GM12878 (cell line): ENCODE data around the gene BBS5. TPM values are rescaled to one million over a fixed set of nuclear protein-coding genes. Genes with fewer than 3 reads are reported as not detected.

Experiments
- ATAC-seq: fragments of 200-7000 bp; cut with Tn5 transposase; 3 replicates; pipeline ENCODE4 v1.9.1; 2020; ENCODE audit warnings: mild to moderate bottlenecking, moderate library complexity
- BruUV-seq: library from RNA; stranded (reverse); fragments of 400-500 nt; replicated peaks from 2 replicates; lab custom pipeline; 2021; lab: Mats Ljungman, UMichigan
- CTCF ChIA-PET: fragments of 300-600 bp; sonication (Branson Sonifier 250); formaldehyde crosslinking; extraction: SDS; loops from one replicate; lab custom pipeline; 2021; ENCODE audit warnings: inconsistent platforms; lab: Yijun Ruan, JAX
- POLR2A ChIA-PET: fragments of 350-600 bp; formaldehyde crosslinking; extraction: SDS; loops from one replicate; lab custom pipeline; 2021; ENCODE audit warnings: inconsistent platforms; lab: Charles Lee
- RAD21 ChIA-PET: fragments of 300-600 bp; sonication (Branson Sonifier 250); formaldehyde crosslinking; loops from one replicate; lab custom pipeline; 2023; ENCODE audit warnings: antibody characterized with exemption; ENCODE audit not compliant: unreplicated experiment; lab: Charles Lee
- SMC1A ChIA-PET: fragments of 300-600 bp; sonication (Branson Sonifier 250); formaldehyde crosslinking; loops from one replicate; lab custom pipeline; 2023; ENCODE audit not compliant: unreplicated experiment, uncharacterized antibody; lab: Charles Lee
- DNase-seq: peaks from one replicate; pipeline ENCODE4 v3.0.0-alpha.2; 2011; ENCODE audit warnings: low read depth, low spot score
- FAIRE-seq: peaks from 3 replicates; lab custom pipeline; 2011; peaks lifted over from hg19 to GRCh38; lab: Jason Lieb, UNC
- H2AFZ ChIP-seq: 2 replicates; pipeline ENCODE4 v1.6.0; 2011; ENCODE audit warnings: low read depth, low read length, control low read depth; ENCODE audit not compliant: control insufficient read depth
- H3K27ac ChIP-seq: 2 replicates; pipeline ENCODE4 v1.5.1; 2011; ENCODE audit warnings: control low read depth; ENCODE audit not compliant: control insufficient read depth, insufficient read depth
- H3K27me3 ChIP-seq, 2 experiments: replicated peaks in 1 of 2; 2 replicates each; pipeline versions ENCODE4 v1.6.0 to v1.6.1; 2011; ENCODE audit warnings: low read length in 1 of 2; ENCODE audit not compliant: control insufficient read depth in 2 of 2, insufficient read depth in 2 of 2
- H3K36me3 ChIP-seq, 2 experiments: 2 replicates each; pipeline ENCODE4 v1.5.1; 2011; ENCODE audit warnings: low read length in 1 of 2; ENCODE audit not compliant: control insufficient read depth in 2 of 2, insufficient read depth in 2 of 2
- H3K4me1 ChIP-seq: 2 replicates; pipeline ENCODE4 v1.6.1; 2011; ENCODE audit warnings: mild to moderate bottlenecking, low read length, moderate library complexity, mixed read lengths; ENCODE audit not compliant: control insufficient read depth, insufficient read depth
- H3K4me2 ChIP-seq: 2 replicates; pipeline ENCODE4 v1.6.0; 2011; ENCODE audit warnings: control low read depth; ENCODE audit not compliant: control insufficient read depth, insufficient read depth
- H3K4me3 ChIP-seq: fragments of 200-600 bp; sonication (generic); 2 replicates; pipeline ENCODE4 v1.5.1; 2016
- H3K79me2 ChIP-seq: 2 replicates; pipeline ENCODE4 v1.6.0; 2011; ENCODE audit warnings: low read length; ENCODE audit not compliant: control insufficient read depth, insufficient read depth
- H3K9ac ChIP-seq: 2 replicates; pipeline ENCODE4 v1.8.0; 2011; ENCODE audit warnings: low read length, control low read depth, mixed read lengths; ENCODE audit not compliant: control insufficient read depth, insufficient read depth
- H3K9me3 ChIP-seq: replicated peaks from 3 replicates; pipeline ENCODE4 v1.5.1; 2011; ENCODE audit warnings: mild to moderate bottlenecking, low read length; ENCODE audit not compliant: control insufficient read depth, insufficient read depth
- H4K20me1 ChIP-seq: 2 replicates; pipeline ENCODE4 v1.6.0; 2011; ENCODE audit not compliant: control insufficient read depth, insufficient read depth
- EGR1 ChIP-seq, 2 experiments: IDR thresholded peaks; 1 replicate in 1 of 2; 2 replicates in 1 of 2; pipeline ENCODE4 v1.6.1; 2011 to 2012; ENCODE audit warnings: low read depth in 2 of 2, low read length in 2 of 2, borderline replicate concordance in 1 of 2, mild to moderate bottlenecking in 1 of 2, moderate library complexity in 1 of 2
- NFYA ChIP-seq: IDR thresholded peaks from 2 replicates; pipeline ENCODE4 v1.6.1; 2011; ENCODE audit warnings: low read depth, mild to moderate bottlenecking, low read length, improper control_type of control experiment, borderline replicate concordance
- SREBF1 ChIP-seq: IDR thresholded peaks from 2 replicates; pipeline ENCODE4 v1.6.1; 2012; ENCODE audit warnings: mild to moderate bottlenecking, low read length
- ZBTB33 ChIP-seq: fragments of 450-650 bp; IDR thresholded peaks from 2 replicates; pipeline ENCODE4 v1.6.1; 2017; ENCODE audit warnings: mild to moderate bottlenecking
- in situ Hi-C: fragments of 300-500 bp; cut with MboI; formaldehyde crosslinking; loops from 9 replicates; pipeline ENCODE4 v1.14.3; 2018; ENCODE audit warnings: mixed read lengths
- intact Hi-C: fragments of 100-400 bp; cut with micrococcal nuclease; formaldehyde crosslinking; loops from one replicate; pipeline ENCODE4 v1.14.2; 2022; ENCODE audit not compliant: unreplicated experiment
- polyA plus RNA-seq, 11 experiments: library from polyadenylated mRNA; depleted of rRNA in 4 of 11; unstranded in 6 of 11; stranded (reverse) in 5 of 11; fragments of >200 nt; fragmentation: Nextera tagmentation in 4 of 11; fragmentation: Illumina TruSeq in 1 of 11; extraction: Ambion mirVana in 4 of 11; extraction: Trizol in 1 of 11; gene quantifications; 1 replicate in 1 of 11; 2 replicates in 10 of 11; pipeline versions ENCODE4 v1.2.1 to v1.2.3, GENCODE V29; 2011 to 2016; ENCODE audit warnings: inconsistent platforms in 2 of 11, missing spikeins in 2 of 11, low read depth in 1 of 11
- total RNA-seq, 4 experiments: library from RNA; depleted of rRNA in 3 of 4; stranded (reverse); fragments of >200 nt in 3 of 4; fragmentation: Illumina TruSeq in 1 of 4; extraction: Trizol in 1 of 4; gene quantifications; 2 replicates each; pipeline versions ENCODE4 v1.2.1 to v1.2.3, GENCODE V29; 2013 to 2021
- TF ChIP-seq, protein P1 (sequence below): fragments of 450-650 bp; IDR thresholded peaks from 2 replicates; pipeline ENCODE4 v1.6.1; 2018; ENCODE audit warnings: mild to moderate bottlenecking, low read depth, moderate library complexity; ENCODE audit not compliant: partially characterized antibody
- TF ChIP-seq, protein P2 (sequence below): IDR thresholded peaks from 2 replicates; pipeline ENCODE4 v1.6.1; 2012; ENCODE audit warnings: low read depth, low read length, improper control_type of control experiment
- TF ChIP-seq, protein P3 (sequence below): fragments of 450-650 bp; formaldehyde crosslinking; IDR thresholded peaks from 2 replicates; pipeline ENCODE4 v1.4.0; 2020; ENCODE audit warnings: mild to moderate bottlenecking, moderate library complexity

BBS5 gene
- total and polyA plus RNA-seq, 10 of the 15 experiments (the other 5 are each of a cell fraction or from before 2014, with no cell fraction given): 0.56 to 3.4 (median 1.6) TPM

GRCh38 chr2:169491378-169491777 lies 12.1 kb downstream of the BBS5 start:
- no peak overlapping the region for H3K4me3 ChIP-seq
- in situ Hi-C loops (no loop called here), intact Hi-C loops (no loop called here)
- H3K27me3 ChIP-seq: no peaks in the 10 kb centered on the region
- ChIA-PET SMC1A (no interaction called here), RAD21 (no interaction called here), CTCF (interaction anchor here (0.5 to 2.6 kb wide), 2 partner anchors 10 to 274 kb away, joined by 3 to 7 read pairs; no protein-coding TSS in a partner anchor), POLR2A (no interaction called here)
- H3K79me2 ChIP-seq: no peaks in the 10 kb centered on the region
- no peak for TF ChIP-seq ZBTB33
- no peak for TF ChIP-seq NFYA
- no peak for TF ChIP-seq SREBF1
- TF ChIP-seq, protein P1, sequence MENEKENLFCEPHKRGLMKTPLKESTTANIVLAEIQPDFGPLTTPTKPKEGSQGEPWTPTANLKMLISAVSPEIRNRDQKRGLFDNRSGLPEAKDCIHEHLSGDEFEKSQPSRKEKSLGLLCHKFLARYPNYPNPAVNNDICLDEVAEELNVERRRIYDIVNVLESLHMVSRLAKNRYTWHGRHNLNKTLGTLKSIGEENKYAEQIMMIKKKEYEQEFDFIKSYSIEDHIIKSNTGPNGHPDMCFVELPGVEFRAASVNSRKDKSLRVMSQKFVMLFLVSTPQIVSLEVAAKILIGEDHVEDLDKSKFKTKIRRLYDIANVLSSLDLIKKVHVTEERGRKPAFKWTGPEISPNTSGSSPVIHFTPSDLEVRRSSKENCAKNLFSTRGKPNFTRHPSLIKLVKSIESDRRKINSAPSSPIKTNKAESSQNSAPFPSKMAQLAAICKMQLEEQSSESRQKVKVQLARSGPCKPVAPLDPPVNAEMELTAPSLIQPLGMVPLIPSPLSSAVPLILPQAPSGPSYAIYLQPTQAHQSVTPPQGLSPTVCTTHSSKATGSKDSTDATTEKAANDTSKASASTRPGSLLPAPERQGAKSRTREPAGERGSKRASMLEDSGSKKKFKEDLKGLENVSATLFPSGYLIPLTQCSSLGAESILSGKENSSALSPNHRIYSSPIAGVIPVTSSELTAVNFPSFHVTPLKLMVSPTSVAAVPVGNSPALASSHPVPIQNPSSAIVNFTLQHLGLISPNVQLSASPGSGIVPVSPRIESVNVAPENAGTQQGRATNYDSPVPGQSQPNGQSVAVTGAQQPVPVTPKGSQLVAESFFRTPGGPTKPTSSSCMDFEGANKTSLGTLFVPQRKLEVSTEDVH: no peak
- TF ChIP-seq EGR1 (IDR thresholded peaks at IDR 0.05; ENCODE audit: borderline replicate concordance in 1 of 2, low read depth in 2 of 2, low read length in 2 of 2): no peak
- TF ChIP-seq, protein P2, sequence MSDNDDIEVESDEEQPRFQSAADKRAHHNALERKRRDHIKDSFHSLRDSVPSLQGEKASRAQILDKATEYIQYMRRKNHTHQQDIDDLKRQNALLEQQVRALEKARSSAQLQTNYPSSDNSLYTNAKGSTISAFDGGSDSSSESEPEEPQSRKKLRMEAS: no peak
- TF ChIP-seq, protein P3, sequence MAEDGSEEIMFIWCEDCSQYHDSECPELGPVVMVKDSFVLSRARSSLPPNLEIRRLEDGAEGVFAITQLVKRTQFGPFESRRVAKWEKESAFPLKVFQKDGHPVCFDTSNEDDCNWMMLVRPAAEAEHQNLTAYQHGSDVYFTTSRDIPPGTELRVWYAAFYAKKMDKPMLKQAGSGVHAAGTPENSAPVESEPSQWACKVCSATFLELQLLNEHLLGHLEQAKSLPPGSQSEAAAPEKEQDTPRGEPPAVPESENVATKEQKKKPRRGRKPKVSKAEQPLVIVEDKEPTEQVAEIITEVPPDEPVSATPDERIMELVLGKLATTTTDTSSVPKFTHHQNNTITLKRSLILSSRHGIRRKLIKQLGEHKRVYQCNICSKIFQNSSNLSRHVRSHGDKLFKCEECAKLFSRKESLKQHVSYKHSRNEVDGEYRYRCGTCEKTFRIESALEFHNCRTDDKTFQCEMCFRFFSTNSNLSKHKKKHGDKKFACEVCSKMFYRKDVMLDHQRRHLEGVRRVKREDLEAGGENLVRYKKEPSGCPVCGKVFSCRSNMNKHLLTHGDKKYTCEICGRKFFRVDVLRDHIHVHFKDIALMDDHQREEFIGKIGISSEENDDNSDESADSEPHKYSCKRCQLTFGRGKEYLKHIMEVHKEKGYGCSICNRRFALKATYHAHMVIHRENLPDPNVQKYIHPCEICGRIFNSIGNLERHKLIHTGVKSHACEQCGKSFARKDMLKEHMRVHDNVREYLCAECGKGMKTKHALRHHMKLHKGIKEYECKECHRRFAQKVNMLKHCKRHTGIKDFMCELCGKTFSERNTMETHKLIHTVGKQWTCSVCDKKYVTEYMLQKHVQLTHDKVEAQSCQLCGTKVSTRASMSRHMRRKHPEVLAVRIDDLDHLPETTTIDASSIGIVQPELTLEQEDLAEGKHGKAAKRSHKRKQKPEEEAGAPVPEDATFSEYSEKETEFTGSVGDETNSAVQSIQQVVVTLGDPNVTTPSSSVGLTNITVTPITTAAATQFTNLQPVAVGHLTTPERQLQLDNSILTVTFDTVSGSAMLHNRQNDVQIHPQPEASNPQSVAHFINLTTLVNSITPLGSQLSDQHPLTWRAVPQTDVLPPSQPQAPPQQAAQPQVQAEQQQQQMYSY (CRISPR knock-in tag): no peak
- H3K9ac ChIP-seq: no peak overlapping the region
- BruUV-seq: no TSS peak
- H2AFZ ChIP-seq: no peak overlapping the region
- no peak overlapping the region for H3K4me2 ChIP-seq
- no peaks in the 10 kb centered on the region for H4K20me1 ChIP-seq
- ATAC-seq: no peak
- H3K4me1 ChIP-seq: no peaks in the 10 kb centered on the region
- H3K9me3 ChIP-seq: no peaks in the 10 kb centered on the region
- no peak for FAIRE-seq
- no peaks in the 10 kb centered on the region for H3K36me3 ChIP-seq
- no peak overlapping the region for H3K27ac ChIP-seq
- no peak for DNase-seq
